ENCODE results near the gene TMIGD3. TPM values are rescaled to one million over a fixed set of nuclear protein-coding genes. Genes with fewer than 3 reads are reported as not detected.

The TMIGD3 gene
- total and polyA plus RNA-seq, 2 donors (not counting 1 experiment from before 2014, with no cell fraction given) = not detected

GRCh38 chr1:111442457-111442856 lies 61.0 kb downstream of the TMIGD3 start:
- peaks cover 9% of the 10 kb centered on the region for H3K79me2 ChIP-seq (ENCODE audit: control insufficient read depth, insufficient read depth, low read length)
- no peak overlapping the region for H3K4me2 ChIP-seq (ENCODE audit: extremely low read depth, insufficient read depth, low read length)
- no peak overlapping the region for H3K27ac ChIP-seq (ENCODE audit: insufficient read depth, low read length)
- peaks cover 7% of the 10 kb centered on the region for H3K36me3 ChIP-seq (ENCODE audit: control insufficient read depth, insufficient read depth, low read length)
- no peak overlapping the region for H2AFZ ChIP-seq (ENCODE audit: low read length)
- DNase-seq (ENCODE audit: low read depth in 2 of 2) = no peak
- no peaks in the 10 kb centered on the region for H3K4me1 ChIP-seq (ENCODE audit: control insufficient read depth, extremely low read depth, insufficient read depth, low read length)
- no peaks in the 10 kb centered on the region for H3K27me3 ChIP-seq (ENCODE audit: control insufficient read depth, insufficient read depth, low read length)
- TF ChIP-seq EZH2 (IDR thresholded peaks at IDR 0.05; ENCODE audit: low read length, missing control alignments) (no peak), CTCF (conservative IDR thresholded peaks at IDR 0.05 in 1 of 2, IDR thresholded peaks at IDR 0.05 in 1 of 2; ENCODE audit: low read depth in 1 of 2, low read length in 2 of 2) (no peak)
- no peaks in the 10 kb centered on the region for H3K9me3 ChIP-seq (ENCODE audit: control insufficient read depth, insufficient read depth, low read depth, low read length)
- no peak overlapping the region for H3K9ac ChIP-seq (ENCODE audit: insufficient read depth, low read length)
- H3K4me3 ChIP-seq (replicated peaks in 1 of 4; ENCODE audit: control extremely low read depth in 1 of 4, insufficient read depth in 1 of 4, low read depth in 3 of 4, low read length in 4 of 4) = no peak overlapping the region
- no peaks in the 10 kb centered on the region for H4K20me1 ChIP-seq (ENCODE audit: control insufficient read depth, extremely low read depth, insufficient read depth, low read length)

- Histone ChIP-seq H2AFZ (ENCODE audit: low read length) (no peak overlapping the region), H3K4me1 (ENCODE audit: control insufficient read depth, extremely low read depth, insufficient read depth, low read length) (peaks cover 1% of the 10 kb centered on the region), H3K27ac (ENCODE audit: insufficient read depth, low read length) (no peak overlapping the region), H3K79me2 (ENCODE audit: control insufficient read depth, insufficient read depth, low read length) (peaks cover 4% of the 10 kb centered on the region), H3K4me2 (ENCODE audit: extremely low read depth, insufficient read depth, low read length) (no peak overlapping the region), H3K27me3 (ENCODE audit: control insufficient read depth, insufficient read depth, low read length) (no peaks in the 10 kb centered on the region), H3K9me3 (ENCODE audit: control insufficient read depth, insufficient read depth, low read depth, low read length) (no peaks in the 10 kb centered on the region), H3K36me3 (ENCODE audit: control insufficient read depth, insufficient read depth, low read length) (peaks cover 7% of the 10 kb centered on the region), H3K9ac (ENCODE audit: insufficient read depth, low read length) (no peak overlapping the region), H4K20me1 (ENCODE audit: control insufficient read depth, extremely low read depth, insufficient read depth, low read length) (no peaks in the 10 kb centered on the region), H3K4me3 (replicated peaks in 1 of 4; ENCODE audit: control extremely low read depth in 1 of 4, insufficient read depth in 1 of 4, low read depth in 3 of 4, low read length in 4 of 4) (no peak overlapping the region)
- DNase-seq (ENCODE audit: low read depth in 2 of 2) = peak; percentile 4 to 36
- TF ChIP-seq CTCF (conservative IDR thresholded peaks at IDR 0.05 in 1 of 2, IDR thresholded peaks at IDR 0.05 in 1 of 2; ENCODE audit: low read depth in 1 of 2, low read length in 2 of 2) = peak; percentile 38 to 57
- no peak for TF ChIP-seq EZH2 (IDR thresholded peaks at IDR 0.05; ENCODE audit: low read length, missing control alignments)
Measured at GRCh38 chr1:111441573-111442192, 61.8 kb downstream of the TMIGD3 start.

GRCh38 chr1:111439461-111440351 lies 63.7 kb downstream of the TMIGD3 start:
- peaks cover 5% of the 10 kb centered on the region for H3K36me3 ChIP-seq (ENCODE audit: control insufficient read depth, insufficient read depth, low read length)

More at GRCh38 chr1:111439461-111440351, 63.7 kb downstream of the TMIGD3 start:
- DNase-seq (ENCODE audit: low read depth in 2 of 2) = no peak
- TF ChIP-seq EZH2 (IDR thresholded peaks at IDR 0.05; ENCODE audit: low read length, missing control alignments) (no peak), CTCF (conservative IDR thresholded peaks at IDR 0.05 in 1 of 2, IDR thresholded peaks at IDR 0.05 in 1 of 2; ENCODE audit: low read depth in 1 of 2, low read length in 2 of 2) (no peak)
- no peak overlapping the region for H3K9ac ChIP-seq (ENCODE audit: insufficient read depth, low read length)
- H3K27me3 ChIP-seq (ENCODE audit: control insufficient read depth, insufficient read depth, low read length) = no peaks in the 10 kb centered on the region
- no peak overlapping the region for H2AFZ ChIP-seq (ENCODE audit: low read length)
- H3K4me3 ChIP-seq (replicated peaks in 1 of 4; ENCODE audit: control extremely low read depth in 1 of 4, insufficient read depth in 1 of 4, low read depth in 3 of 4, low read length in 4 of 4) = no peak overlapping the region
- no peak overlapping the region for H3K4me2 ChIP-seq (ENCODE audit: extremely low read depth, insufficient read depth, low read length)
- no peaks in the 10 kb centered on the region for H3K79me2 ChIP-seq (ENCODE audit: control insufficient read depth, insufficient read depth, low read length)
- H3K4me1 ChIP-seq (ENCODE audit: control insufficient read depth, extremely low read depth, insufficient read depth, low read length) = peaks cover 3% of the 10 kb centered on the region
- no peaks in the 10 kb centered on the region for H3K9me3 ChIP-seq (ENCODE audit: control insufficient read depth, insufficient read depth, low read depth, low read length)
- no peaks in the 10 kb centered on the region for H4K20me1 ChIP-seq (ENCODE audit: control insufficient read depth, extremely low read depth, insufficient read depth, low read length)
- no peak overlapping the region for H3K27ac ChIP-seq (ENCODE audit: insufficient read depth, low read length)

All from fibroblast of lung (primary cell).